Fibroblast of skin of right biceps (primary cell): Measurements from ENCODE around the gene SLC32A1.
A peak's percentile ranks its signal among the peaks of the same experiment; 100 is the strongest.

Source experiments
- DNase-seq: peaks from one replicate; pipeline ENCODE4 v3.0.0-alpha.2; 2013

The SLC32A1 gene

GRCh38 chr20:38755324-38755910 is 31.1 kb downstream of the SLC32A1 start:
- no peak for DNase-seq

GRCh38 chr20:38757145-38757775 is 33.0 kb downstream of the SLC32A1 start:
- no peak for DNase-seq

GRCh38 chr20:38759106-38759505 is 34.8 kb downstream of the SLC32A1 start:
- DNase-seq = no peak

GRCh38 chr20:38760978-38761377 is 36.7 kb downstream of the SLC32A1 start:
- DNase-seq = no peak

- no peak for DNase-seq
These were observed 37.9 kb downstream of the SLC32A1 start for GRCh38 chr20:38762174-38762573.

GRCh38 chr20:38763616-38764015 is 39.3 kb downstream of the SLC32A1 start:
- DNase-seq = no peak

GRCh38 chr20:38764567-38765318 is 40.5 kb downstream of the SLC32A1 start:
- peak; percentile 85 for DNase-seq

- DNase-seq = no peak
These were observed 41.8 kb downstream of the SLC32A1 start for GRCh38 chr20:38766071-38766470.

GRCh38 chr20:38769376-38770295 is 45.4 kb downstream of the SLC32A1 start:
- DNase-seq = no peak

GRCh38 chr20:38770546-38770945 is 46.3 kb downstream of the SLC32A1 start:
- no peak for DNase-seq

GRCh38 chr20:38770970-38771369 is 46.7 kb downstream of the SLC32A1 start:
- DNase-seq = no peak

GRCh38 chr20:38771621-38772020 is 47.3 kb downstream of the SLC32A1 start:
- DNase-seq = no peak

GRCh38 chr20:38774167-38774566 is 49.9 kb downstream of the SLC32A1 start:
- no peak for DNase-seq

- DNase-seq = no peak
These were observed 52.1 kb downstream of the SLC32A1 start for GRCh38 chr20:38776363-38776762.
